Adipocyte (in vitro differentiated cells): ENCODE results near the gene FCN1.

ENCODE experiments used
- DNase-seq: peaks from one replicate; pipeline ENCODE4 v3.0.0-alpha.2; 2015; ENCODE audit warnings: low read depth
- H3K27me3 ChIP-seq: replicated peaks from 2 replicates; pipeline ENCODE4 v1.7.0; 2013; ENCODE audit warnings: mild to moderate bottlenecking, low read length, moderate library complexity; ENCODE audit not compliant: control insufficient read depth, insufficient read depth
- H3K36me3 ChIP-seq: 2 replicates; pipeline ENCODE4 v1.7.0; 2013; ENCODE audit warnings: low read length, mild to moderate bottlenecking, moderate library complexity; ENCODE audit not compliant: control insufficient read depth, insufficient read depth, severe bottlenecking
- H3K4me1 ChIP-seq: 2 replicates; pipeline ENCODE4 v1.7.0; 2013; ENCODE audit warnings: mild to moderate bottlenecking, low read length, moderate library complexity; ENCODE audit not compliant: control insufficient read depth, insufficient read depth
- H3K4me3 ChIP-seq: 2 replicates; pipeline ENCODE4 v1.7.0; 2013; ENCODE audit warnings: mild to moderate bottlenecking, low read length, moderate library complexity
- H3K9ac ChIP-seq: 2 replicates; pipeline ENCODE4 v1.7.0; 2013; ENCODE audit warnings: mild to moderate bottlenecking, low read length, moderate library complexity
- H3K9me3 ChIP-seq: 2 replicates; pipeline ENCODE4 v1.7.0; 2013; ENCODE audit warnings: mild to moderate bottlenecking, low read length, moderate library complexity; ENCODE audit not compliant: control insufficient read depth

Gene FCN1

DNA sequence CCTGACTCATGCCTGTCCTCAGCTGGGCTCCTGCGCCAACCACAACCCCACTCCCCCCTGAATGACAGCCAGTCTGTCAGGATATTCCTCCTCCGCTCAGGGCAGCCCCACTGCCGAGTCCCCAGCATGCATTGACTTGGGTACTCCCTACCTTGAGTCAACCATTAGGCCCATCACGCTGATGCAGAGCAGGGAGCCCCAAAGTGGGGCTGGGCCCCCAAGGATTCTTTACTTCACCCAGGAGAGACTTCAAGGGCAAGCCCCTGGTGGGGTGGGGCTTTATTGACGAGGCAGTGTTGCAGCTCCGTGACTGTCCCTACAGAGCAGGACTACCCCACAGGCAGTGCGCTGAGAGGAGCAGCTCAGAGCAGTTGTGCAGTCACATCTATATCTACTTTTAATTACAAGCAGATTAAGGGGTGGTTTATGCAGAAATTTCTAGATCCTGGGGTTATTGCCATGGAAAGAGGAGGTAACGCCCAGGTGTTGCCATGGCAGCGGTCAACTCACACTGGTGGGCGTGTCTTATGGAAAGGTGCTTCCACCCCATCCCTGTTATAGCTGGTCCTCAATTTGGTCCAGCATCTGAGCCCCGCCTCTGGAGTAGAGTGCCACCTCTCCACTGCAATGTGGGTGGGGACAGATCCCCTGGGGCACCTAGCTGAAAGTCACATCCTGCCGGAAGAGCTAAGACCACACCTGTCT lies 32.1 kb upstream of the FCN1 start:
- Histone ChIP-seq H3K9me3 (peaks cover 5% of the 10 kb centered on the region), H3K4me3 (no peak overlapping the region), H3K9ac (no peak overlapping the region), H3K36me3 (no peaks in the 10 kb centered on the region), H3K27me3 (peaks cover 34% of the 10 kb centered on the region), H3K4me1 (no peaks in the 10 kb centered on the region)
- no peak for DNase-seq

DNA sequence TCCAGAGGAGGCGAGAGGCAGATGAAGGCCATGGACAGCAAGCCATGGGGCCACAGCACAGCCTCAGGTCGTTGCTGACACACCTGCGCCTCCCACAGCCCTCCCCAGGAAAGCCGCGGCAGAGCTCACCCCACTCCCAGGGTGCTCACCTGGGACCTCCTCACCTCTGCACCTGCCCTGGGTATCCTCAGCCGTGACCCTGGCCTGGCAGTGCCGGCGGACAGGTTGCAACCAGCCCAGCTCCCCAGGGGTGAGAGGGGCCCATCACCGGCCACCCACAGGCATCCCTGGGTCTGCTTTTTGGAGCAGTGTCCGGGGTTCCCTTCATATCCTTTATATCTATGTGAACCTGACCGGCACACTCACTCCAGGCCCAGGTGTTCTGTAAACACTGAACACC lies 30.4 kb upstream of the FCN1 start:
- no peak for DNase-seq
- Histone ChIP-seq H3K27me3 (peaks cover 39% of the 10 kb centered on the region), H3K4me1 (peaks cover 11% of the 10 kb centered on the region), H3K36me3 (no peaks in the 10 kb centered on the region), H3K9ac (no peak overlapping the region), H3K9me3 (peaks cover 5% of the 10 kb centered on the region), H3K4me3 (no peak overlapping the region)

DNA sequence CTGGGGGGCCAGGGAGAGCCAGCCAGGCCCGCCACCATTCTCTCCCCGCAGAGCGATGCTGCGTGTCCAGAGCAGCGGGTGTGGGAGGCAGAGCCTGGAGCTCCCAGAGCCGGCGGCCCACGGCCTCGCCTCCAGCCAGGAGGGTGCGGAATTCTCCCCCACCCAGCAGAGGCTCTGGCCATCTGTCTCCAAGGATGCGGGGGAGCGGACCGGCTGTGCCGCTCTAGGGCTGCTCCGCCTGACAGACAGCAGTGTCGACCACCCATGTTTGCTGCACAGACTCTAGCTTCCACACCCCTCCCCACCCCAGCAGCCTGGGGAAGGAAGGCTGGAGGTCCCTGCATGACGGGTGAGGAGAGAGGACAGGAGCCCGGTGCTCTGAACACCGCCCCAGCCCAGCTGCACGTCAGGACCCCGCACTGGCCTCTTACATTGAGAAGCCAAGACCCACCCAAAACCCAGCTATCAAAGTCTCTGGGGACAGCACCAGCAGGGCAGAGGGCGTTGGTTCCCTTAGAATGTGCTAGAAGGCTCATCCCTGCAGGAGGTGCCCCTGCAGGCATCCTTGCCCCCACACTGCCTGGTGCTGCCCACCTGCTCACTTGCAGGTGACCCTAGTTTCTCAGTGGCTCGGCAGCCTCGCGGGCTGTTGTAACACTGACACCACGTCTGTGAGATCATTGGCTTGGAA lies 29.7 kb upstream of the FCN1 start:
- no peak for DNase-seq
- peaks cover 39% of the 10 kb centered on the region for H3K27me3 ChIP-seq
- H3K4me1 ChIP-seq, result peaks cover 18% of the 10 kb centered on the region
- no peak overlapping the region for H3K4me3 ChIP-seq
- H3K9ac ChIP-seq, result no peak overlapping the region
- peaks cover 5% of the 10 kb centered on the region for H3K9me3 ChIP-seq
- no peaks in the 10 kb centered on the region for H3K36me3 ChIP-seq

DNA sequence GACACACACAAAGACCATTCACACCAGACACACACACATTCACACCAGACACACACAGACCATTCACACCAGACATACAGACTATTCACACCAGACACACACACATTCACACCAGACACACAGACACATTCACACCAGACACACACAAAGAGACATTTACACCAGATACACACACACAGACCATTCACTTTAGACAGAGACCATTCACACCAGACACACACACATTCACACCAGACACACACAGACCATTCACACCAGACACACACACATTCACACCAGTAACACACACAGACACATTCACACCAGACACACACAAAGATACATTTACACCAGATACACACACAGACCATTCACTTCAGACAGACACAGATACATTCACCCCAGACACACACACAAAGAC lies 29.0 kb upstream of the FCN1 start:
- H3K9ac ChIP-seq, result no peak overlapping the region
- no peak overlapping the region for H3K4me3 ChIP-seq
- peaks cover 44% of the 10 kb centered on the region for H3K27me3 ChIP-seq
- DNase-seq, result no peak
- H3K9me3 ChIP-seq, result no peaks in the 10 kb centered on the region
- H3K36me3 ChIP-seq, result no peaks in the 10 kb centered on the region
- H3K4me1 ChIP-seq, result peaks cover 25% of the 10 kb centered on the region

DNA sequence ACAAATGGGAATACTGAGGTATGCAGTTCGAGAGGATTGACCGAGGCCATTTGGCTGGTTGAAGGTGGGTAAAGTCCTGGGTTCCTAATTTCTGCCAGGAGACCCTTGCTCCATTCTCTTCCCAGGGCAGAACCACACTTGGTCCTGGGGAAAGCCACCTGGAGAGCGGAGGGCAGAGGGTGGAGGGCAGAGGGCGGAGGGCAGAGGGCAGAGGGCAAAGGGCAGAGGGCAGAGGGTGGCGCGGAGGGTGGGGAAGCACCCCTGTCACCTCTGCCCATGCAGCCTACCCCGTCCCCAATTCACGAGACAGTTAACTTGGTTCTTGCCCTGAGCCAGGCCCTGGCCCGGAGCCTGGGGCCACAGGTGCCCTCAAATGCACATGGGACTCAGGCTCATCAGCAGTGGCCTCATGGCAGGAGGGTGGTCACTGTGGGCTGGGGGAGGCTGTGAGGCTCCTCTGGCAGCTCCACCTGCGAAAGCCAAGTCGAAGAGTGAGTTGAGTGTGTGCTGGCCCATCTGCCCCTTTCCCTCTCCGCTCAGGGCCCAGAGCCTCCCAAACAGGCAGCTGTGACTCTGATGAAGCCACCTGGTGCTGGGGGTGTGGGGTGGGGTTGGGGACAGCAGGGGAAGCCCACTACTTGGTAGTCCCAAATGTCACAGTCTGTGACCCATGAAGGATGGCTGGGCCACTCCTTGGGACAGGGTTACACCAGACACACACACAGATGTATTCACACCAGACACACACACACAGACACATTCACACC lies 28.0 kb upstream of the FCN1 start:
- H3K27me3 ChIP-seq, result peaks cover 44% of the 10 kb centered on the region
- H3K9ac ChIP-seq, result no peak overlapping the region
- DNase-seq, result no peak

DNA sequence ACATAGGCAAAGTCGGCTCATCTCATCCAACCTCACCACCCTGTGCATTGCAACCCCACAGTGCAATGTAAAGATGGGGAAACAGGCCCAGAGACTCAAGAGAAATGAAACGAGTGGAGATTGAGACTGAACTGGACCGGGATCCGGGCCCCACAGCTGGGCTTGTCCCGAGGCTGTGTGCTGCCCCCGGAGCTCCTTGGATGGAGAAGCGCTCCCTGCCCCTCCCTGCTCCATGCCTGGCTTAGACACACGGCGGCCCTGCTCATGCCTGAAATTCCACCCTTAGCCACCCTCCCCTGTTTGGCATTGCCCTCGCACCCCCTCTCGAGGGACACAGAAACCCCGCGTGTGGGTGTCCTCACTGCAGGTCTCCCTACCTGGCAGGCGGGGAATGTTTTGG lies 27.2 kb upstream of the FCN1 start:
- H3K27me3 ChIP-seq, result peaks cover 48% of the 10 kb centered on the region
- DNase-seq, result no peak
- peaks cover 25% of the 10 kb centered on the region for H3K4me1 ChIP-seq
- no peak overlapping the region for H3K9ac ChIP-seq
- no peaks in the 10 kb centered on the region for H3K9me3 ChIP-seq
- no peak overlapping the region for H3K4me3 ChIP-seq
- no peaks in the 10 kb centered on the region for H3K36me3 ChIP-seq

More for the DNA sequence above, 28.0 kb upstream of the FCN1 start:
- Histone ChIP-seq H3K4me1 (peaks cover 25% of the 10 kb centered on the region), H3K9me3 (no peaks in the 10 kb centered on the region), H3K36me3 (no peaks in the 10 kb centered on the region), H3K4me3 (no peak overlapping the region)

DNA sequence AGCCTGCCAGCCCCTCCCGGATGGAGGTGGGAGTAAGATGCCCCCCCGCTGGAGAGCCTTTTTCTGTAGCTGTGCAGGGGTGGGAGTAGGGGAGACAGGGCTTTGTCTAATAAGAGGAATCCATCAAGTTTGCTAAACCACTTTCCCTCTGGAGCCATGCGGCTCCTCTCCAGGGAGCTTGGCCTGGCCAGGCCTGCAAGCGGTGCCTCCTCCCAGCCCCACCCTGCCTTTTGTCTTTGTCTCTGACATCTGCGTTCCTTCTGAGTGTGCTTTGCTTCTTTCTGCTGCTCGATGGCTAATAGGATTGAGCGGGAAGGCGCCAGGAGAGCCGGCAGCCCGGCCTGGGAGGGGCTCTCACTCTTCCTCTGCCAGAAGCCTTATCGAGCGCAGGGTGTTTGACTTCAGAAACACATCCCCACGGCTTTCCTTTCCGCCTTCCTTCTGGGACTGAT lies 26.7 kb upstream of the FCN1 start:
- peak; percentile 3 for DNase-seq
- Histone ChIP-seq H3K4me3 (no peak overlapping the region), H3K9ac (no peak overlapping the region), H3K36me3 (no peaks in the 10 kb centered on the region), H3K4me1 (peaks cover 25% of the 10 kb centered on the region), H3K9me3 (no peaks in the 10 kb centered on the region), H3K27me3 (peaks cover 48% of the 10 kb centered on the region)

DNA sequence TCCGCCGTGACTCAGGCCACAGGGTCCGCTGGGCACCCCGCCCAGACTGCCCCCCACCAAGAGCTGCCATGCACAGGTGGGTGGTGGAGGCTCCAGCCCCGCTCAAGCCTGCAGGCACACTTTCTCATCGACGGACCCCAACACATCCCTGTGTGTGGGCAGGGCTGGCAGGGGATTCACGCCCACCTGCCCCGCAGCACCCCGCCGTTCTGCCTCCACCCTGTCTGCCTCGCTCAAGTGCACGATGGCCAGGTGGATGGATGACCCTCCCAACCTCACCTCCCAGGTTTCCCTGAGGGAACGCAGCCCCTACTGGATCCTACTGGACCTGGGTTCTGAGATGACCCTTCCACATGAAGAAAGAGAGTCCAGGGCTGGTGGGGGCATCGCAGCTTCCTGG lies 26.1 kb upstream of the FCN1 start:
- Histone ChIP-seq H3K4me3 (no peak overlapping the region), H3K9ac (no peak overlapping the region), H3K4me1 (peaks cover 25% of the 10 kb centered on the region), H3K9me3 (no peaks in the 10 kb centered on the region), H3K36me3 (no peaks in the 10 kb centered on the region), H3K27me3 (peaks cover 48% of the 10 kb centered on the region)
- DNase-seq, result no peak

DNA sequence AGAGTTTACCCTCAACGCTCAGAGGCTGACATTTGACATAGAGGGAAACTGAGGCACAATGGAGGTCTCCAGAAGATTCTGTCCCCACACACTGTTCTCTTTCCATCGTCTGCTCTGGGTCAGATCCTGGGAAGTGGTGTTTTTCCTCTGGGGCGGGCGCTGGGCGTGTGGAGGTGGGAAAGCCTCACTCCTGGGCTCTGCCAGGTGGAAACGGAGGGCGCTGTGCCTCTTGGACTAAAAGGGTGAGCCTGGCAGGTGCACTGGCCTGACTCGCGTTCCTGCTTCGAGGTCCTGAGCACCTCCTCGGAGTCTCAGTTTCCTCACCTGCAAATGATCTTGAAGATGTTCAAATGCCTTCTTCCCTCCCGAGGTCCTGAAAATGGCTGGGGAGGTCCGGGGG lies 25.7 kb upstream of the FCN1 start:
- Histone ChIP-seq H3K36me3 (no peaks in the 10 kb centered on the region), H3K27me3 (peaks cover 47% of the 10 kb centered on the region), H3K4me3 (peak overlapping the region; percentile 63), H3K9me3 (no peaks in the 10 kb centered on the region), H3K4me1 (peaks cover 25% of the 10 kb centered on the region), H3K9ac (no peak overlapping the region)
- DNase-seq, result no peak

DNA sequence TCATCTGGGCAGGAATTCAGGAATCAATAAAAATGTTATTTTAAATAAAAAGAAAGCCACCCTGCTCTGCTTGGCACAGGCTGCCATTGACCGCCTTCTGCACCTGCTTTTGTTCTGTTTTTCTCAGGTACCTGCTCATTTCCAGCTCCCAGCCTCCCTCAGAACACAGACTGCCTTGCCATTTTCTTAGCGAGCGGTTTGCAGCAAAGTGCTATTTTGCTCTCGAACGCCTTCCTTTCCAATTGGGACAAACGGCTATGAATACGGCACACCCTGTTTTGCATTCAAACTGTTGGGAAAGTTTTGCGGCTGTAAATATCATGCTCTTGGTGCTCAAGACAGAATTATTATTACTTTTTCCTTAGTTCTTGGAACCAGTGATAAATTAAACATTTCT lies 25.1 kb upstream of the FCN1 start:
- H3K9ac ChIP-seq, result peak overlapping the region; percentile 2
- peak overlapping the region; percentile 63 for H3K4me3 ChIP-seq
- H3K9me3 ChIP-seq, result no peaks in the 10 kb centered on the region
- H3K36me3 ChIP-seq, result no peaks in the 10 kb centered on the region
- H3K27me3 ChIP-seq, result peaks cover 49% of the 10 kb centered on the region
- DNase-seq, result no peak
- H3K4me1 ChIP-seq, result peaks cover 25% of the 10 kb centered on the region

DNA sequence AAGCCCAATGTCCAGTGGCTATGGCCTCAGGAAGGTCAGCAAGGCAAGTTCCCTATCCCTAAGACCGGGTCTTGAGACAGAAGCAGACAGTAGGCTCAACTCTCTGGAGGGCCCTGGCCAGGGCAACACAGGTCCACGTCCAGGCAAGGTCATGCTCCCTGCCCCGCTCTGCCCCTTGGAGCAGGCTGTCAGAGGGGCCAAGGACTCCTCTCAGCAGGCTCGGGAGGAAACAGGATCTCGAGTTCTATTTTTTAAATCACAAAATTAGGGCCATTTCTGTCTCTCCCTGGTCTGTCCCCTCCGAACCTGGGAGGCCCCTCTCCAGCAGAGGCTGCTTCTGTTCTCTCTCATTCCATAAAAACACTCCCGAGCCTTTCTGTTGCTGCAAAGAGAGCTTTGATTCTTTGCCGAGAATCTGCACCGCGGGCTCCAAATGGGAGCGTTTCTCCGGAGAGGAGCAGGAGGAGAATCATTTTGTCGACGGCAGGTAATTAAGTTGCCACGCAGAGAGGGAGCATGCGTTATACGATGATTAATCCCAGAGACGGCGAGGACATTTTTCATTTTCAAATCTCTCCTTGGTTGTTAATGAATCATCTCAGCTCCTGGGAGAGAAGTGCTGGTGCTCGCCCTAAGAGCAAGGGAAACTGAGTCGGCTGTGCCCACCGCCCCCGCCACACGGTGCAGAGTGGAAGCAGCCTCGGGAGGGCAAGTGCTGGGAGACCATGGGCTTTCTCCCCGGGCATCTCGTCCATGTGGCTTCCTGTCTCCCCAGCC lies 24.5 kb upstream of the FCN1 start:
- peaks cover 25% of the 10 kb centered on the region for H3K4me1 ChIP-seq
- peaks cover 48% of the 10 kb centered on the region for H3K27me3 ChIP-seq
- H3K9me3 ChIP-seq, result no peaks in the 10 kb centered on the region
- H3K9ac ChIP-seq, result peak overlapping the region; percentile 2
- peak overlapping the region; percentile 63 for H3K4me3 ChIP-seq
- no peaks in the 10 kb centered on the region for H3K36me3 ChIP-seq
- DNase-seq, result peak; percentile 3
